Activated CD4-positive, alpha-beta T cell treated with anti-CD3 and anti-CD28 coated beads, Interleukin-2, amount 10 ng/mL, durations not matched to agents 24 days and 14 days (primary cell): ENCODE data around the gene EIF6. TPM values are rescaled to one million over a fixed set of nuclear protein-coding genes. Genes with fewer than 3 reads are reported as not detected.
A peak's percentile ranks its signal among the peaks of the same experiment; 100 is the strongest.
"Not testable (repeated sequence)": the region's sequence is repeated elsewhere in the genome, so short reads cannot be mapped to it uniquely, and the experiment has no call there.

Source experiments
- DNase-seq: peaks from one replicate; pipeline ENCODE4 v3.0.0; 2022
- H3K27ac Mint-ChIP-seq: one replicate; pipeline ENCODE4 v1.8.0; 2022; ENCODE audit warnings: mild to moderate bottlenecking, mixed read lengths
- H3K27me3 Mint-ChIP-seq: one replicate; pipeline ENCODE4 v1.8.0; 2022; ENCODE audit warnings: mixed read lengths
- H3K36me3 Mint-ChIP-seq: one replicate; pipeline ENCODE4 v1.8.0; 2022; ENCODE audit warnings: low read depth, mild to moderate bottlenecking, mixed read lengths
- H3K4me1 Mint-ChIP-seq: one replicate; pipeline ENCODE4 v1.8.0; 2021; ENCODE audit warnings: mixed read lengths
- H3K4me3 Mint-ChIP-seq: one replicate; pipeline ENCODE4 v1.8.0; 2022; ENCODE audit warnings: mild to moderate bottlenecking, moderate library complexity, mixed read lengths
- H3K9me3 Mint-ChIP-seq: one replicate; pipeline ENCODE4 v1.8.0; 2021; ENCODE audit warnings: mixed read lengths
- intact Hi-C: fragments of 100-400 bp; cut with micrococcal nuclease; formaldehyde crosslinking; loops from one replicate; pipeline ENCODE4 v1.15.1; 2023
- total RNA-seq: library from RNA; stranded (reverse); gene quantifications from 2 replicates; pipeline ENCODE4 v1.2.3, GENCODE V29; 2022

Gene EIF6
- total RNA-seq, 1 donor from 2014 or later = 211 TPM

GRCh38 chr20:35275741-35276251 is 8.8 kb downstream of the EIF6 start:
- peaks cover 27% of the 10 kb centered on the region for H3K4me1 Mint-ChIP-seq
- intact Hi-C loops = loop anchor here (2.0 to 10.0 kb wide), 5 partner anchors 23 to 677 kb away; partner anchors contain the start of genes GGT7, NCOA6 and SCAND1
- peak overlapping the region; percentile 99 for H3K4me3 Mint-ChIP-seq
- H3K27ac Mint-ChIP-seq = no peak overlapping the region
- H3K36me3 Mint-ChIP-seq = peaks cover 40% of the 10 kb centered on the region
- no peaks in the 10 kb centered on the region for H3K9me3 Mint-ChIP-seq
- H3K27me3 Mint-ChIP-seq = no peaks in the 10 kb centered on the region
- no peak for DNase-seq

DNA sequence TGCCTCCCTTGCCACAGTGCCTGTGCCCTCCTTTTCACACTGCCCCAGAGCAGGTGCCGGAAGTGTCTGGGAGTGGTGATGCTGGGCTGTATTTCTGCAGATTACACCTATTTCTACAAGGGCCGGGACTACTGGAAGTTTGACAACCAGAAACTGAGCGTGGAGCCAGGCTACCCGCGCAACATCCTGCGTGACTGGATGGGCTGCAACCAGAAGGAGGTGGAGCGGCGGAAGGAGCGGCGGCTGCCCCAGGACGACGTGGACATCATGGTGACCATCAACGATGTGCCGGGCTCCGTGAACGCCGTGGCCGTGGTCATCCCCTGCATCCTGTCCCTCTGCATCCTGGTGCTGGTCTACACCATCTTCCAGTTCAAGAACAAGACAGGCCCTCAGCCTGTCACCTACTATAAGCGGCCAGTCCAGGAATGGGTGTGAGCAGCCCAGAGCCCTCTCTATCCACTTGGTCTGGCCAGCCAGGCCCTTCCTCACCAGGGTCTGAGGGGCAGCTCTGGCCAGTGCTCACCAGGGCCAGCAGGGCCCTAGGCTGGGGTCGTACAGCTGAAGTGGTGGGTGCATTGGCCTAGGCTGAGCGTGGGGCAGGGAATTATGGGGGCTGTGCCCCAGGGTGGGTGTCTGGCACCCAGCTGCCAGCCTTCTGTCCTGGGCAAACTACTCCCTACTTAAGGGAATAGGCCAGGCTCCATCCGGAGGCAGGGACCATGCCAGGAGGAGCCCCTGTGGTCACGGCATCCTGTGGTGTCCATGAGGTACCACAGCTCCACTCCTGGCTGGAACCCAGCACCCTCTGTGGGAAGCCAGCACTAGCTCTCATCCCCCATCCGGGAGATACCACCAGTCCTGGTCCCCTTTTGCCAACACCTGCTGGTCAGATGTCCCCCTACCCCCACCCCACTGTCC is 10.1 kb downstream of the EIF6 start:
- no peak for DNase-seq
- H3K36me3 Mint-ChIP-seq = peaks cover 28% of the 10 kb centered on the region
- intact Hi-C loops = loop anchor here (5.0 to 10.0 kb wide), 4 partner anchors 177 to 678 kb away; partner anchors contain the start of genes GGT7, NCOA6 and SCAND1
- no peaks in the 10 kb centered on the region for H3K27me3 Mint-ChIP-seq
- H3K9me3 Mint-ChIP-seq = no peaks in the 10 kb centered on the region
- no peak overlapping the region for H3K27ac Mint-ChIP-seq
- no peak overlapping the region for H3K4me3 Mint-ChIP-seq
- H3K4me1 Mint-ChIP-seq = peaks cover 24% of the 10 kb centered on the region

DNA sequence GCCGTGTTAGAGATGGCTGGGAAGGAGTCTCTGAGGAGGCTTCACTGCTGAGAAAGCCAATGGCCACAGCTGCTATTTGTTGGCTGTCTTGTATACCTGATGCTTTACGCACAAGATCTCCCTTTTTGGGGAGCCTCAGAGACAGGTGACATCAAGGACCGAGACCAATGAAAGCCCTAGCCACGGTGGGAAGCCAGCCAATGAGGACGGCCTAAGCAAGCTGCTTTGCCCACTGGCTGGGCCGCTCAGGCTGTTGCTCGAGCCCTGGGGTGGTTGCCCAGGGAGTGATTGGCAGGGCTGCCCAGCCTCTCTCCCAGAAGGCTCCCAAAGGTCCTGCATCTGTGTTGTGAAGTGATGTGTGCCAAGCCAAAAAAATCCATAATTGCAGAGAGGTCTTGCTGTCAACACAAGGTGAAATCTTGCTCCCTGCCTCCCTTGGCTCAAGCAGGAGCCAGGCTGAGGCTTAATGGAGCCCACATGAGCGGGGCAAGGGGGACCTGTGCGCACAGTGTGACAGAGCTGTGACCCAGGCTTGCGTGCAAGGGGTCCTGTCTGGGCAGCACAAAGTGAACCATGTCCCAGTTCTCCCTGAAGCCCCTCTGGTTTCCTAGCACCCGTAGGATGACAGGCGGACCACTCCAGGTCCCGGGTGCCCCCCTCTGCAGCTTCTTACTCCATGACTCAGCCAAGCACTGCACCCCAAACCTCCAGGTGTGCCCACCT is 11.0 kb downstream of the EIF6 start:
- H3K9me3 Mint-ChIP-seq = no peaks in the 10 kb centered on the region
- no peak overlapping the region for H3K4me3 Mint-ChIP-seq
- H3K27me3 Mint-ChIP-seq = no peaks in the 10 kb centered on the region
- H3K36me3 Mint-ChIP-seq = peaks cover 26% of the 10 kb centered on the region
- DNase-seq = no peak
- peaks cover 21% of the 10 kb centered on the region for H3K4me1 Mint-ChIP-seq
- H3K27ac Mint-ChIP-seq = no peak overlapping the region
- intact Hi-C loops = loop anchor here (10.0 kb wide), 1 partner anchor 449 kb away; the partner anchor contains the start of gene NCOA6

DNA sequence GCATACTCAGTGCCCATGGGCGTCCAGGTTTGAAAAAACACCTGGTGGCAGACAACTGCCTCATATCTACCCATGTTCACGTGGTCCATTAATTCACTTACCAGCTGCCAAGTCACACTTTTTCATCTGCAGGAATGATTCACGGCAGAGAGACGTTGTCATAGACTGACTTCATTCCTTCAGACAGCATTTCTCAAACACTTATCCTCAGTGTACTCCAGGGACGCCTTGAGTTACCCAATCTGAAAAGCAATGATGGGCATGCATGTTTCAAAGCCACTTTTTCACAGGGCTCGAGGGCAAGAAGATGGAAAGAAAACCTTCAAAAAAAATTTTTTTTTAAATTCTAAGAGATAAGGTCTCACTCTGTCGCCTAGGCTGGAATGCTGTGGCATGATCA is 12.7 kb downstream of the EIF6 start:
- no peak for DNase-seq
- Mint-ChIP-seq H3K27me3 (no peaks in the 10 kb centered on the region), H3K4me1 (peaks cover 13% of the 10 kb centered on the region), H3K36me3 (peaks cover 15% of the 10 kb centered on the region), H3K27ac (no peak overlapping the region), H3K4me3 (no peak overlapping the region), H3K9me3 (no peaks in the 10 kb centered on the region)
- intact Hi-C loops = loop anchor here (10.0 kb wide), 1 partner anchor 447 kb away; the partner anchor contains the start of gene NCOA6

DNA sequence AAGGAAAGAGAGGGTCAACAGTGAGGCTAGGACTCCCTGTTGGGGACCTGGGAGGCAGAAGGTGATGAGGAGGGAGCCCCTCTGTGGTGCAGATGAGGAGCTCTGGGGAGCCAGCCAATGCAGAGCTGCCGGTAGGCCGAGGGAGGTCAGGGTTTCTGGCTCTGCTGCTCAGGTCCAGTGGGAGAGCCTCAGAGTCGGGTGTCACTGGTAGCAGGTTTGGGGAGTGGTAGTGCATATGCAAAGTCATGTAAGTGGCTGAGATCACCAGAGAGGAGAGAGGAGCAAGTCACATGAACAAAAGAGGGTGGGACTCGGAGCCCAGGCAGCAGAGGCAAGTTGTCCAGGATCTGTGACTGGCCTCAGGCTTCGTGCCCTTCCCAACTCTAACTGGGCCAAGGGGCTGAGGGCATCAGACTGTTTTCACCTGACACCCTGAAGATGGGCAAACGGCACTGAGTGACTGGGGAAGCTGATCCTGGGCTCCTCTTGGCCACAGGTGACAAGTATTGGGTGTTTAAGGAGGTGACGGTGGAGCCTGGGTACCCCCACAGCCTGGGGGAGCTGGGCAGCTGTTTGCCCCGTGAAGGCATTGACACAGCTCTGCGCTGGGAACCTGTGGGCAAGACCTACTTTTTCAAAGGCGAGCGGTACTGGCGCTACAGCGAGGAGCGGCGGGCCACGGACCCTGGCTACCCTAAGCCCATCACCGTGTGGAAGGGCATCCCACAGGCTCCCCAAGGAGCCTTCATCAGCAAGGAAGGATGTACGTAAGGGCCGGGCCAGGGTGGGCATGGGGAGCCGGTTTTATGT is 13.3 kb downstream of the EIF6 start:
- H3K4me1 Mint-ChIP-seq = peaks cover 11% of the 10 kb centered on the region
- intact Hi-C loops = loop anchor here (10.0 kb wide), 1 partner anchor 446 kb away; the partner anchor contains the start of gene NCOA6
- no peak for DNase-seq
- H3K27ac Mint-ChIP-seq = no peak overlapping the region
- H3K36me3 Mint-ChIP-seq = peaks cover 19% of the 10 kb centered on the region
- no peaks in the 10 kb centered on the region for H3K9me3 Mint-ChIP-seq
- no peaks in the 10 kb centered on the region for H3K27me3 Mint-ChIP-seq
- no peak overlapping the region for H3K4me3 Mint-ChIP-seq

DNA sequence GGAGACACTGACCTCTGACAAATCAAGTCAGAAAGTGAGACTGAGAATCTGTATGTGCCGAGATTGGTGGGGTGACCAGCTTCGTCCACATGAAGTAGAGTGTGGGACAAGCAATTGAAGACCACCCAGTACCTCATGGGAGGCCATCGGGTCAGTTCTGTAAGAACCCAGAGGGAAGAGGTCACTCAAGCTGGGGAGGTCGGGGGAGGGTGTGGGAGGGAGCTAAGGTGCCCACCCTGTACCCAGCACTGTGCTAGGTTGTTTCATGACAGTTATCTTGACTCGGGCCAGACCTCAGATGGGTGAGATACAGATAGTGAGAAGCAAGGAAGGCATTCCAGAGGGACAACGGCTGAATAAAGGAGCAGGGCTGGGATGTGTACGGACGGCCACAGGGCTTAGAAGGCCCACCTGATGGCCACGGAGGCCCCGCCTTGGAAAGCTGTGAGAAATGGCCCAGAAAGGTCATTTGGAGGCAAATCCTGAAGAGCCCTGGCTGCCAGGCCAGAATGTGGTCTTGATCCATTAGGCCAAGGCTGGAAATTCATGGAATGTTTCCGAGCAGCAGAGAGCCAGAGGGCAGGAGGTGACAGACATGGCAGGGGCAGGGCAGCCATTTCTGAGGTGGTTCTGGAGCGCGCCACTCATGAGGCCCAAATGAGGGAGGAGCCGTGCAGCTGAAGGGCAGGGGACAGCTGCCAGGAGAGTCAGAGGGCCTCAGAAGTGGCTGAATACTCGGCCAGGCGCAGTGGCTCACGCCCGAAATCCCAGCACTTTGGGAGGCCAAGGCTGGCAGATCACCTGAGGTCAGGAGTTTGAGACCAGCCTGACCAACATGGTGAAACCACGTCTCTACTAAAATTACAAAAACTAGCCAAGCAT is 14.3 kb downstream of the EIF6 start:
- peaks cover 8% of the 10 kb centered on the region for H3K4me1 Mint-ChIP-seq
- no peak for DNase-seq
- peaks cover 19% of the 10 kb centered on the region for H3K36me3 Mint-ChIP-seq
- intact Hi-C loops = loop anchor here (10.0 kb wide), 1 partner anchor 445 kb away; the partner anchor contains the start of gene NCOA6
- no peak overlapping the region for H3K27ac Mint-ChIP-seq
- no peaks in the 10 kb centered on the region for H3K27me3 Mint-ChIP-seq
- no peaks in the 10 kb centered on the region for H3K9me3 Mint-ChIP-seq
- H3K4me3 Mint-ChIP-seq = no peak overlapping the region

GRCh38 chr20:35269055-35269781 is 15.4 kb downstream of the EIF6 start:
- no peak overlapping the region for H3K4me3 Mint-ChIP-seq
- H3K36me3 Mint-ChIP-seq = peaks cover 21% of the 10 kb centered on the region
- intact Hi-C loops = no loop called here
- H3K27me3 Mint-ChIP-seq = no peaks in the 10 kb centered on the region
- no peaks in the 10 kb centered on the region for H3K9me3 Mint-ChIP-seq
- H3K4me1 Mint-ChIP-seq = peaks cover 8% of the 10 kb centered on the region
- peak overlapping the region; percentile 15 for H3K27ac Mint-ChIP-seq
- peak; percentile 87 for DNase-seq

GRCh38 chr20:35267092-35267491 is 17.5 kb downstream of the EIF6 start:
- intact Hi-C loops = no loop called here
- H3K27me3 Mint-ChIP-seq = no peaks in the 10 kb centered on the region

GRCh38 chr20:35264755-35265154 is 19.8 kb downstream of the EIF6 start:
- no peak for DNase-seq
- peaks cover 6% of the 10 kb centered on the region for H3K4me1 Mint-ChIP-seq
- no peak overlapping the region for H3K4me3 Mint-ChIP-seq
- no peaks in the 10 kb centered on the region for H3K27me3 Mint-ChIP-seq
- H3K36me3 Mint-ChIP-seq = peaks cover 17% of the 10 kb centered on the region
- no peak overlapping the region for H3K27ac Mint-ChIP-seq
- H3K9me3 Mint-ChIP-seq = no peaks in the 10 kb centered on the region
- intact Hi-C loops = no loop called here

More at GRCh38 chr20:35267092-35267491, 17.5 kb downstream of the EIF6 start:
- no peak overlapping the region for H3K27ac Mint-ChIP-seq
- H3K9me3 Mint-ChIP-seq = no peaks in the 10 kb centered on the region
- peaks cover 8% of the 10 kb centered on the region for H3K4me1 Mint-ChIP-seq
- peaks cover 22% of the 10 kb centered on the region for H3K36me3 Mint-ChIP-seq
- DNase-seq = no peak
- no peak overlapping the region for H3K4me3 Mint-ChIP-seq

- H3K9me3 Mint-ChIP-seq = no peaks in the 10 kb centered on the region
- intact Hi-C loops = no loop called here
- DNase-seq = no peak
- H3K36me3 Mint-ChIP-seq = peaks cover 13% of the 10 kb centered on the region
- H3K4me3 Mint-ChIP-seq = no peak overlapping the region
- H3K27ac Mint-ChIP-seq = no peak overlapping the region
- peaks cover 4% of the 10 kb centered on the region for H3K4me1 Mint-ChIP-seq
- no peaks in the 10 kb centered on the region for H3K27me3 Mint-ChIP-seq
These were observed 20.8 kb downstream of the EIF6 start for GRCh38 chr20:35263532-35264341.

GRCh38 chr20:35262731-35263531 is 21.6 kb downstream of the EIF6 start:
- intact Hi-C loops, H3K27me3 Mint-ChIP-seq, H3K4me3 Mint-ChIP-seq, H3K4me1 Mint-ChIP-seq, H3K9me3 Mint-ChIP-seq, H3K27ac Mint-ChIP-seq, DNase-seq: not testable (repeated sequence)
- H3K36me3 Mint-ChIP-seq = peaks cover 13% of the 10 kb centered on the region
